Hepatocyte (in vitro differentiated cells): ENCODE results near the gene SLC9A2. TPM values are rescaled to one million over a fixed set of nuclear protein-coding genes. Genes with fewer than 3 reads are reported as not detected.

Source experiments
- DNase-seq: peaks from one replicate; pipeline ENCODE4 v3.0.0-alpha.2; 2016; ENCODE audit warnings: low spot score
- H2AFZ ChIP-seq: fragments of 200-600 bp; sonication (generic); 2 replicates; pipeline ENCODE4 v1.6.0; 2016; ENCODE audit warnings: antibody characterized with exemption, mild to moderate bottlenecking
- H3K27ac ChIP-seq: fragments of 200-600 bp; sonication (generic); 2 replicates; pipeline ENCODE4 v1.5.1; 2016; ENCODE audit warnings: mild to moderate bottlenecking
- H3K27me3 ChIP-seq: fragments of 200-600 bp; sonication (generic); 2 replicates; pipeline ENCODE4 v1.6.1; 2016
- H3K36me3 ChIP-seq: fragments of 200-600 bp; sonication (generic); replicated peaks from 2 replicates; pipeline ENCODE4 v1.5.1; 2016; ENCODE audit warnings: low read depth; ENCODE audit not compliant: insufficient read depth
- H3K4me1 ChIP-seq: fragments of 200-600 bp; sonication (generic); 2 replicates; pipeline ENCODE4 v1.5.1; 2016; ENCODE audit warnings: mild to moderate bottlenecking, moderate library complexity; ENCODE audit not compliant: insufficient read depth
- H3K4me2 ChIP-seq: fragments of 200-600 bp; sonication (generic); 2 replicates; pipeline ENCODE4 v1.6.0; 2016
- H3K4me3 ChIP-seq: fragments of 200-600 bp; sonication (generic); 2 replicates; pipeline ENCODE4 v1.5.1; 2016; ENCODE audit warnings: mild to moderate bottlenecking
- H3K79me2 ChIP-seq: fragments of 200-600 bp; sonication (generic); 2 replicates; pipeline ENCODE4 v1.6.0; 2017; ENCODE audit warnings: mild to moderate bottlenecking
- H3K9me2 ChIP-seq: fragments of 200-600 bp; sonication (generic); replicated peaks from 2 replicates; pipeline ENCODE4 v1.6.0; 2017; ENCODE audit warnings: mild to moderate bottlenecking; ENCODE audit not compliant: insufficient read depth
- H3K9me3 ChIP-seq: fragments of 200-600 bp; sonication (generic); 2 replicates; pipeline ENCODE4 v1.5.1; 2016; ENCODE audit warnings: low read depth, mild to moderate bottlenecking
- H4K20me1 ChIP-seq: fragments of 200-600 bp; sonication (generic); 2 replicates; pipeline ENCODE4 v1.6.0; 2016; ENCODE audit warnings: mild to moderate bottlenecking; ENCODE audit not compliant: insufficient read depth, poor library complexity, severe bottlenecking
- EZH2 ChIP-seq: fragments of 200-600 bp; sonication (generic); IDR thresholded peaks from 2 replicates; pipeline ENCODE4 v1.6.1; 2016; ENCODE audit warnings: antibody characterized with exemption, mild to moderate bottlenecking, borderline replicate concordance
- EZH2phosphoT487 ChIP-seq: fragments of 200-600 bp; sonication (generic); IDR thresholded peaks from one replicate; pipeline ENCODE4 v1.6.1; 2018; ENCODE audit warnings: antibody characterized with exemption, mild to moderate bottlenecking, low read depth, moderate library complexity; ENCODE audit not compliant: unreplicated experiment, severe bottlenecking
- WGBS: methylation state at CpG from one replicate; pipeline ENCODE4 v1.1.6; 2016; ENCODE audit warnings: low lambda C conversion rate; ENCODE audit errors: missing lambda C conversion rate; 5-methylcytosine and 5-hydroxymethylcytosine counted together
- polyA plus RNA-seq: library from polyadenylated mRNA; unstranded; fragments of >200 nt; fragmentation: Nextera tagmentation; extraction: Ambion mirVana; gene quantifications from 2 replicates; pipeline ENCODE4 v1.2.1, GENCODE V29; 2016
- total RNA-seq: library from RNA; depleted of rRNA; stranded (reverse); fragments of >200 nt; gene quantifications from 2 replicates; pipeline ENCODE4 v1.2.3, GENCODE V29; 2014
- TF ChIP-seq, protein P1 (sequence below): fragments of 200-600 bp; sonication (generic); IDR thresholded peaks from 2 replicates; pipeline ENCODE4 v1.5.1; 2016; ENCODE audit warnings: antibody characterized with exemption, mild to moderate bottlenecking; ENCODE audit not compliant: poor library complexity

SLC9A2 gene
- total and polyA plus RNA-seq, 2 experiments from 2014 or later: 1.1 to 2.1 TPM

DNA sequence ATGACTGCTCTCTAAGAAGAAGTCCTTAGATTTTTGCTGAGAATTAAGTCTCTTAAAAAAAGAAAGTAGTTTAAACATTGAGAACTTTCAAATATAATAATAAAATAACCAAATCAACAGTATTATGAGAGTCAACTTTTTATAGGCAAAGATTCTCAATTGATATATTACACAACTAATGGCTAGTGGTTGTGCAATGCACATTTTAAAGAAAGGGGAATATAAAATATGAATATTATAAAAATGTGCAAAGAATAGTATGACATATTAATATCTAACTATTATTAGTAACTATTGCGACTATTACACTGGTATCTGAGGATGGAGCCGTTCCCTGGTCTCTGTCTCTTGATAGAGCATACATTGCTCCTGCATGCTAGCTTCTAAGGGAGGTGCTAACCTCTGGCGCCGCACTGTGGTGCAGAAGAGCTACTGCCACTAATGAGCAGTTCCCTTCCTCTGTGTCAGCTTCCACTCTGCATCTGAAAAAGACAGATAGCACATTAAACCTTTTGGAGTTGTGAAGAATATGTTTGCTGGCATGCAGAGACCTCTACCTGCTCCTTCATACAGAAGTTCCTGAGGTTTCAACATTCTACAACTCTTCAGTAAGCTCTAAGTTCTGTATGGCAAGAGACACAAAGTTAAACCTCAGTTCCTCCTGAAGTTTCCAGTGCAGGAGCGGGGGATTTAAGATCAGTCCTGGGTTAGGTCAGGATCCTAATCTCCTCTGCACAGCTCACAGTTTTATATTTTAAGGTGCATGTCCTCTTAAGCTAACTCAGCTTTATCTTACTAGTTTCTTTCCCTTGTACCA, 3.5 kb upstream of the SLC9A2 start:
- H4K20me1 ChIP-seq: no peaks in the 10 kb centered on the region
- H3K79me2 ChIP-seq: no peaks in the 10 kb centered on the region
- no peak overlapping the region for H2AFZ ChIP-seq
- no peaks in the 10 kb centered on the region for H3K36me3 ChIP-seq
- H3K27ac ChIP-seq: no peak overlapping the region
- WGBS: 24% methylated on average over 5 of the region's 5 CpGs
- no peaks in the 10 kb centered on the region for H3K9me3 ChIP-seq
- H3K4me2 ChIP-seq: no peak overlapping the region
- no peak for TF ChIP-seq EZH2phosphoT487
- TF ChIP-seq, protein P1, sequence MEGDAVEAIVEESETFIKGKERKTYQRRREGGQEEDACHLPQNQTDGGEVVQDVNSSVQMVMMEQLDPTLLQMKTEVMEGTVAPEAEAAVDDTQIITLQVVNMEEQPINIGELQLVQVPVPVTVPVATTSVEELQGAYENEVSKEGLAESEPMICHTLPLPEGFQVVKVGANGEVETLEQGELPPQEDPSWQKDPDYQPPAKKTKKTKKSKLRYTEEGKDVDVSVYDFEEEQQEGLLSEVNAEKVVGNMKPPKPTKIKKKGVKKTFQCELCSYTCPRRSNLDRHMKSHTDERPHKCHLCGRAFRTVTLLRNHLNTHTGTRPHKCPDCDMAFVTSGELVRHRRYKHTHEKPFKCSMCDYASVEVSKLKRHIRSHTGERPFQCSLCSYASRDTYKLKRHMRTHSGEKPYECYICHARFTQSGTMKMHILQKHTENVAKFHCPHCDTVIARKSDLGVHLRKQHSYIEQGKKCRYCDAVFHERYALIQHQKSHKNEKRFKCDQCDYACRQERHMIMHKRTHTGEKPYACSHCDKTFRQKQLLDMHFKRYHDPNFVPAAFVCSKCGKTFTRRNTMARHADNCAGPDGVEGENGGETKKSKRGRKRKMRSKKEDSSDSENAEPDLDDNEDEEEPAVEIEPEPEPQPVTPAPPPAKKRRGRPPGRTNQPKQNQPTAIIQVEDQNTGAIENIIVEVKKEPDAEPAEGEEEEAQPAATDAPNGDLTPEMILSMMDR: peak; percentile 87
- H3K9me2 ChIP-seq: no peaks in the 10 kb centered on the region
- H3K27me3 ChIP-seq: peaks cover 45% of the 10 kb centered on the region
- H3K4me1 ChIP-seq: peaks cover 16% of the 10 kb centered on the region
- no peak overlapping the region for H3K4me3 ChIP-seq
- peak; percentile 88 for DNase-seq

DNA sequence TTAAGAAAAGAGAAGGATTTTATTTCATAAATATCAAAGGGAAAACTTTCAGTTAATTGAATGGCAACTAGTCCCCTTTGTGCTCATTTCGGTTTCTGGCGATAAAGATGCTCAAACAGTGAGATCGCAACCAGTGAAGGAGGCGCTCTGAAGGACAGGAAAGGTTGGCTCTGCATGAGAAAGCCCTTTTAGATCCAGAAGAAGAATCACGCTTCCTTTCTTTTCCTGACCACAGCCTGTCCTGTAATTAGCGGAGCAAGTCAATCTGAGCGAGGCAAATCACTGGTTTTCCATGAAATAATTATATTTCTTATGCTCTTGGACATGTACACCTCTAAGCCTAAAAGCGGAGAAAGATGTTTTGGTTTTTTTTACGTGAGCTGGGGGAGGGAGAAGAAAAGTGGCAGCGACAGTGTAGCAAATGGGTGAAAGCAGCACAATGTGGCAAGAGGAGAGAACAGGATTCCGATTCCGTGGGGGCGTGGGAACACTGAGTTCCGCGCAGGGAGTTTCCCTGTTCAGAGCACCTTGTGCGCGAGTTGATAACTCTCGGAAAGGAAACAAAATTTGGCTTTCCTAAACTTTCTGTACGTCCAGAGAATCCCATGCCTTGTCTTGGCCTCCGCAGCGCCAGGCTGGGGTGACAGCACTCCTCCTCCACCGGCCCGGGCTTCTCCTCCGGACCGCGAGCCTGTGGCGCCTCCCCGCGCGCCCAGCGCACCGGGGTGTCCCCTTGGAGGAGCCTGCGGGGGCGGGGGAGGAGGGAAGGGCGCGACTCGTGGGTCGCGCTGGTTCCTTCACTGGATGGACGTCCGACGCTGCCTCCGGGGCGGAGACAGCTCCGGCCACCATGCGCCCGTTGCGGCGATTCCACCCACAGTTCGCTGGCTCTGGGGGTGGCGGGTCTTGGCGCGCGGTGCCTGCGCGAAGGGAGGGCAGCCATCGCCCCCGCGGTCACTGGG, 620 bp upstream of the SLC9A2 start:
- H3K27me3 ChIP-seq: peaks cover 61% of the 10 kb centered on the region
- H3K9me3 ChIP-seq: no peaks in the 10 kb centered on the region
- no peaks in the 10 kb centered on the region for H4K20me1 ChIP-seq
- H2AFZ ChIP-seq: peak overlapping the region; percentile 55
- DNase-seq: peak; percentile 39
- TF ChIP-seq, protein P1: no peak
- TF ChIP-seq EZH2: no peak
- no peak for TF ChIP-seq EZH2phosphoT487
- peak overlapping the region; percentile 44 for H3K4me3 ChIP-seq
- H3K9me2 ChIP-seq: no peaks in the 10 kb centered on the region
- H3K4me1 ChIP-seq: peaks cover 16% of the 10 kb centered on the region
- WGBS: 4% methylated on average over 32 of the region's 59 CpGs
- no peak overlapping the region for H3K27ac ChIP-seq
- no peaks in the 10 kb centered on the region for H3K79me2 ChIP-seq
- peak overlapping the region; percentile 95 for H3K4me2 ChIP-seq
- H3K36me3 ChIP-seq: no peaks in the 10 kb centered on the region

DNA sequence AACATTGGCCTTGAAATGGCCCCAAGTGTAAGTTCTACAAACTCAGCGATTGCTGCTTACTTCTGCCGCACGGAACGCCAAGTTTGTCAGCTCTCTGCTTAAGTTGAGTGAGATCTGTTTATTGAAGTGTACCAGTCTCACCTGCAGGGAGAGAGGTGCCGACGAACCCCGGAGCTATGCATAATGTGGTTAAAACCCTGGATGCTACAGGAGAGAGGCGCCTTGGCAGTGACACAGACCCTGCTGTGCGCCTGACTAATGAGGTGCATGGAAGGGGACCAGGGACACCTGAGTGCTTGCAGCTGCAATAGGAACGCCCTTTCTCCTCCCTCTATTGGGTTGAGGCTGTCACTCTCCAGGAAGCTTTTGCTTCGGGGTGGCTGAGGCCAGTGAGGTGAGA, 979 bp downstream of the SLC9A2 start:
- Histone ChIP-seq H3K9me2 (no peaks in the 10 kb centered on the region), H3K4me3 (no peak overlapping the region), H3K4me2 (peak overlapping the region; percentile 95), H2AFZ (no peak overlapping the region), H3K4me1 (peaks cover 16% of the 10 kb centered on the region), H3K36me3 (no peaks in the 10 kb centered on the region), H4K20me1 (no peaks in the 10 kb centered on the region), H3K27me3 (peaks cover 56% of the 10 kb centered on the region), H3K79me2 (no peaks in the 10 kb centered on the region), H3K9me3 (no peaks in the 10 kb centered on the region), H3K27ac (no peak overlapping the region)
- 38% methylated on average over 11 of the region's 11 CpGs for WGBS
- DNase-seq: peak; percentile 23
- TF ChIP-seq EZH2 (no peak), EZH2phosphoT487 (no peak)
- TF ChIP-seq, protein P1: no peak
